ES-I3 (cell line): ENCODE results near the gene PRR3.
"Not testable (repeated sequence)": the region's sequence is repeated elsewhere in the genome, so short reads cannot be mapped to it uniquely, and the experiment has no call there.

Experiments used
- H3K36me3 ChIP-seq: 2 replicates; pipeline ENCODE4 v1.6.1; 2013; ENCODE audit warnings: mild to moderate bottlenecking, low read length, control low read depth, moderate library complexity; ENCODE audit not compliant: insufficient read depth
- H3K4me1 ChIP-seq: 2 replicates; pipeline ENCODE4 v1.6.1; 2013; ENCODE audit warnings: mild to moderate bottlenecking, control low read depth, low read length; ENCODE audit not compliant: insufficient read depth
- H3K9ac ChIP-seq: 2 replicates; pipeline ENCODE4 v1.6.1; 2013; ENCODE audit warnings: low read depth, mild to moderate bottlenecking, low read length, moderate library complexity
- H3K9me3 ChIP-seq: 2 replicates; pipeline ENCODE4 v1.6.1; 2013; ENCODE audit warnings: mild to moderate bottlenecking, low read length, moderate library complexity; ENCODE audit not compliant: control insufficient read depth, insufficient read depth

PRR3 gene

GRCh38 chr6:30571762-30572082 is 14.6 kb downstream of the PRR3 start:
- Histone ChIP-seq H3K9ac (peak overlapping the region; percentile 89), H3K9me3 (no peaks in the 10 kb centered on the region), H3K4me1 (peaks cover 6% of the 10 kb centered on the region), H3K36me3 (peaks cover 8% of the 10 kb centered on the region)

- Histone ChIP-seq H3K9me3 (no peaks in the 10 kb centered on the region), H3K4me1 (peaks cover 6% of the 10 kb centered on the region)
Measured at GRCh38 chr6:30572148-30572547, 15.1 kb downstream of the PRR3 start.

GRCh38 chr6:30573113-30573512 is 16.0 kb downstream of the PRR3 start:
- no peaks in the 10 kb centered on the region for H3K9me3 ChIP-seq
- H3K36me3 ChIP-seq = peaks cover 21% of the 10 kb centered on the region
- H3K9ac ChIP-seq = no peak overlapping the region
- H3K4me1 ChIP-seq = peaks cover 6% of the 10 kb centered on the region

More at GRCh38 chr6:30572148-30572547, 15.1 kb downstream of the PRR3 start:
- Histone ChIP-seq H3K9ac (peak overlapping the region; percentile 89), H3K36me3 (peaks cover 12% of the 10 kb centered on the region)

GRCh38 chr6:30578051-30578450 is 21.0 kb downstream of the PRR3 start:
- H3K9me3 ChIP-seq = no peaks in the 10 kb centered on the region
- peaks cover 39% of the 10 kb centered on the region for H3K36me3 ChIP-seq
- H3K9ac ChIP-seq = no peak overlapping the region
- H3K4me1 ChIP-seq = no peaks in the 10 kb centered on the region

- Histone ChIP-seq H3K9ac (no peak overlapping the region), H3K9me3 (no peaks in the 10 kb centered on the region), H3K4me1 (no peaks in the 10 kb centered on the region), H3K36me3 (peaks cover 42% of the 10 kb centered on the region)
Measured at GRCh38 chr6:30583921-30584320, 26.8 kb downstream of the PRR3 start.

- Histone ChIP-seq H3K4me1 (no peaks in the 10 kb centered on the region), H3K9me3 (no peaks in the 10 kb centered on the region), H3K36me3 (peaks cover 47% of the 10 kb centered on the region), H3K9ac (no peak overlapping the region)
Measured at GRCh38 chr6:30589754-30590358, 32.8 kb downstream of the PRR3 start.

GRCh38 chr6:30590509-30590908 is 33.4 kb downstream of the PRR3 start:
- no peaks in the 10 kb centered on the region for H3K4me1 ChIP-seq
- peaks cover 41% of the 10 kb centered on the region for H3K36me3 ChIP-seq
- H3K9ac ChIP-seq = no peak overlapping the region
- no peaks in the 10 kb centered on the region for H3K9me3 ChIP-seq

- H3K9me3 ChIP-seq = no peaks in the 10 kb centered on the region
- H3K4me1 ChIP-seq = no peaks in the 10 kb centered on the region
- peaks cover 36% of the 10 kb centered on the region for H3K36me3 ChIP-seq
- H3K9ac ChIP-seq = no peak overlapping the region
Measured at GRCh38 chr6:30591008-30591407, 33.9 kb downstream of the PRR3 start.

GRCh38 chr6:30592287-30592686 is 35.2 kb downstream of the PRR3 start:
- Histone ChIP-seq H3K36me3 (peaks cover 24% of the 10 kb centered on the region), H3K9ac (no peak overlapping the region), H3K4me1 (no peaks in the 10 kb centered on the region), H3K9me3 (no peaks in the 10 kb centered on the region)

- H3K9me3 ChIP-seq, H3K4me1 ChIP-seq, H3K9ac ChIP-seq: not testable (repeated sequence)
- H3K36me3 ChIP-seq = peaks cover 29% of the 10 kb centered on the region
Measured at GRCh38 chr6:30597315-30598144, 40.4 kb downstream of the PRR3 start.

GRCh38 chr6:30598912-30599624 is 42.0 kb downstream of the PRR3 start:
- Histone ChIP-seq H3K9ac (no peak overlapping the region), H3K4me1 (no peaks in the 10 kb centered on the region), H3K9me3 (no peaks in the 10 kb centered on the region), H3K36me3 (peaks cover 41% of the 10 kb centered on the region)

- Histone ChIP-seq H3K9ac (no peak overlapping the region), H3K9me3 (no peaks in the 10 kb centered on the region), H3K36me3 (peaks cover 48% of the 10 kb centered on the region), H3K4me1 (no peaks in the 10 kb centered on the region)
Measured at GRCh38 chr6:30599625-30600324, 42.7 kb downstream of the PRR3 start.

GRCh38 chr6:30600451-30600961 is 43.4 kb downstream of the PRR3 start:
- Histone ChIP-seq H3K36me3 (peaks cover 55% of the 10 kb centered on the region), H3K4me1 (no peaks in the 10 kb centered on the region), H3K9me3 (no peaks in the 10 kb centered on the region), H3K9ac (no peak overlapping the region)

GRCh38 chr6:30601436-30601814 is 44.3 kb downstream of the PRR3 start:
- Histone ChIP-seq H3K9ac (no peak overlapping the region), H3K36me3 (peaks cover 64% of the 10 kb centered on the region), H3K4me1 (no peaks in the 10 kb centered on the region), H3K9me3 (no peaks in the 10 kb centered on the region)
